ENCODE data around the gene HSFY2. TPM values are rescaled to one million over a fixed set of nuclear protein-coding genes. Genes with fewer than 3 reads are reported as not detected.
"Not testable (repeated sequence)": the region's sequence is repeated elsewhere in the genome, so short reads cannot be mapped to it uniquely, and the experiment has no call there.

HSFY2 gene

GRCh38 chrY:18753133-18753815 is 20.3 kb downstream of the HSFY2 start:
- not testable (repeated sequence) for H3K4me2 ChIP-seq (ENCODE audit: insufficient read depth, low read length, poor library complexity, severe bottlenecking); H3K23ac ChIP-seq (ENCODE audit: low read depth, low read length, poor library complexity); H3K36me3 ChIP-seq (replicated peaks in 1 of 2; ENCODE audit: control insufficient read depth in 2 of 2, insufficient read depth in 2 of 2, low read length in 2 of 2); H3K4me3 ChIP-seq (ENCODE audit: low read length in 2 of 2); H2AK5ac ChIP-seq (ENCODE audit: low read depth, low read length); H3K4me1 ChIP-seq (ENCODE audit: control insufficient read depth in 2 of 2, insufficient read depth in 1 of 2, low read depth in 1 of 2, low read length in 2 of 2); H2BK15ac ChIP-seq (ENCODE audit: low read length); H2BK12ac ChIP-seq (ENCODE audit: low read length); H3K4ac ChIP-seq (ENCODE audit: low read length); H4K8ac ChIP-seq (ENCODE audit: low read depth, low read length); H2BK5ac ChIP-seq (ENCODE audit: low read length); H3K9me3 ChIP-seq (replicated peaks in 1 of 2; ENCODE audit: control insufficient read depth in 2 of 2, insufficient read depth in 1 of 2, low read depth in 1 of 2, low read length in 2 of 2); H3K27ac ChIP-seq (replicated peaks; ENCODE audit: low read length); H3K79me1 ChIP-seq (ENCODE audit: low read depth, low read length); DNase-seq (ENCODE audit: low spot score); H3K9ac ChIP-seq (ENCODE audit: low read depth, low read length, poor library complexity); H3K18ac ChIP-seq (ENCODE audit: low read length); H2AFZ ChIP-seq (ENCODE audit: low read length); H3K14ac ChIP-seq (ENCODE audit: low read length); H2BK120ac ChIP-seq (ENCODE audit: low read depth, low read length); H4K91ac ChIP-seq (ENCODE audit: low read depth, low read length, poor library complexity); H3K27me3 ChIP-seq (ENCODE audit: control insufficient read depth in 3 of 3, insufficient read depth in 3 of 3, low read depth in 1 of 3, low read length in 3 of 3)
- whole genome bisulfite sequencing, 2 donors (ENCODE audit: extremely low coverage in 2 of 2, insufficient read length in 2 of 2, insufficient replicate concordance in 1 of 2) = no CpG with 5 or more reads among the region's 2 CpGs

DNA sequence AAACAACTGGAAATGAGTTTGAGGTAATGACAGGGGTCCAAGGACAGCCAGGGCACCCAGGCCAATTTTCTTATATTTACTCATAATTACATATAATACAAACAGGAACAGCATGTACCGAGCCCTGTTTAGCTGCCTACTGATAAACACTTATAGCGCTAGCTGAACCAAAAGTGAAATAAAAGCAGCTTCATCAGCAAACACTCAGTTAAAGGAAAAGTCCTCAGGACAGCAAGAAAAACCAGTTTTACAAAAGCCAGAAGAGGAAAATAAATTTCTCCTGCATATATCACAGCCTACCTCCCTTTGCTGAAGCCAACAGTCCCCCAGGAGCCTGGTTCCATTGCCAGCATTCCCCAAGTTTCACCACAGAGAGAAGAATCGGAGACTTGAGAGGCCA is 49.8 kb downstream of the HSFY2 start:
- not testable (repeated sequence) for H3K4me3 ChIP-seq (ENCODE audit: low read length in 2 of 2); H4K8ac ChIP-seq (ENCODE audit: low read depth, low read length); H2BK120ac ChIP-seq (ENCODE audit: low read depth, low read length); H3K9me3 ChIP-seq (replicated peaks in 1 of 2; ENCODE audit: control insufficient read depth in 2 of 2, insufficient read depth in 1 of 2, low read depth in 1 of 2, low read length in 2 of 2); H3K27ac ChIP-seq (replicated peaks; ENCODE audit: low read length); H3K36me3 ChIP-seq (replicated peaks in 1 of 2; ENCODE audit: control insufficient read depth in 2 of 2, insufficient read depth in 2 of 2, low read length in 2 of 2); H3K23ac ChIP-seq (ENCODE audit: low read depth, low read length, poor library complexity); H3K4ac ChIP-seq (ENCODE audit: low read length); H2BK15ac ChIP-seq (ENCODE audit: low read length); H3K27me3 ChIP-seq (ENCODE audit: control insufficient read depth in 3 of 3, insufficient read depth in 3 of 3, low read depth in 1 of 3, low read length in 3 of 3); H2AFZ ChIP-seq (ENCODE audit: low read length); H2AK5ac ChIP-seq (ENCODE audit: low read depth, low read length); DNase-seq (ENCODE audit: low spot score); H3K4me1 ChIP-seq (ENCODE audit: control insufficient read depth in 2 of 2, insufficient read depth in 1 of 2, low read depth in 1 of 2, low read length in 2 of 2); H2BK12ac ChIP-seq (ENCODE audit: low read length); H3K9ac ChIP-seq (ENCODE audit: low read depth, low read length, poor library complexity); H3K79me1 ChIP-seq (ENCODE audit: low read depth, low read length); H3K4me2 ChIP-seq (ENCODE audit: insufficient read depth, low read length, poor library complexity, severe bottlenecking); H4K91ac ChIP-seq (ENCODE audit: low read depth, low read length, poor library complexity); H3K18ac ChIP-seq (ENCODE audit: low read length); H2BK5ac ChIP-seq (ENCODE audit: low read length); H3K14ac ChIP-seq (ENCODE audit: low read length)
- WGBS, 2 donors (ENCODE audit: extremely low coverage in 2 of 2, insufficient read length in 2 of 2, insufficient replicate concordance in 1 of 2) = no CpG with 5 or more reads among the region's 3 CpGs

Small RNAs within 50 kb of the gene (small RNA-seq; reads per million reads assigned to genes)
- not detected for gene GPM6BP2 (ENCODE audit: insufficient read depth)

Data from neuronal stem cell (in vitro differentiated cells).